ENCODE measurements around the gene ASIC3.

GRCh38 chr7:151081170-151082101 lies 33.1 kb downstream of the ASIC3 start:
- TF ChIP-seq CTCF (IDR thresholded peaks at IDR 0.05) (no peak), POLR2A (IDR thresholded peaks at IDR 0.05) (peak; percentile 6)

Measured in prostate gland (tissue), 2 donors.